Measurements from ENCODE around the gene INTS15.

Gene INTS15

GRCh38 chr7:6589829-6590644 lies at the start of gene INTS15:
INTS15 (plus strand) TSS chr7:6590021; CDS start chr7:6590284, 263 bp downstream.
- peak; percentile 38 for TF ChIP-seq CTCF (conservative IDR thresholded peaks at IDR 0.05; ENCODE audit: low read depth, low read length)
- peak; percentile 30 for DNase-seq (ENCODE audit: low read depth)
- H3K4me3 ChIP-seq (ENCODE audit: low read length): peak within 1 kb of the TSS; percentile 78

GRCh38 chr7:6542368-6542767 lies 47.5 kb upstream of the INTS15 start:
- no peak for TF ChIP-seq CTCF (conservative IDR thresholded peaks at IDR 0.05; ENCODE audit: low read depth, low read length)
- no peak for DNase-seq (ENCODE audit: low read depth)
- H3K4me3 ChIP-seq (ENCODE audit: low read length): no peak overlapping the region

GRCh38 chr7:6545398-6546126 lies 44.3 kb upstream of the INTS15 start:
- no peak for DNase-seq (ENCODE audit: low read depth)
- TF ChIP-seq CTCF (conservative IDR thresholded peaks at IDR 0.05; ENCODE audit: low read depth, low read length): no peak

GRCh38 chr7:6546498-6547251 lies 43.1 kb upstream of the INTS15 start:
- DNase-seq (ENCODE audit: low read depth): no peak
- TF ChIP-seq CTCF (conservative IDR thresholded peaks at IDR 0.05; ENCODE audit: low read depth, low read length): no peak
- no peak overlapping the region for H3K4me3 ChIP-seq (ENCODE audit: low read length)

More at GRCh38 chr7:6545398-6546126, 44.3 kb upstream of the INTS15 start:
- no peak overlapping the region for H3K4me3 ChIP-seq (ENCODE audit: low read length)

- DNase-seq (ENCODE audit: low read depth): no peak
- H3K4me3 ChIP-seq (ENCODE audit: low read length): no peak overlapping the region
- no peak for TF ChIP-seq CTCF (conservative IDR thresholded peaks at IDR 0.05; ENCODE audit: low read depth, low read length)
Measured at GRCh38 chr7:6547400-6547799, 42.4 kb upstream of the INTS15 start.

- H3K4me3 ChIP-seq (ENCODE audit: low read length): no peak within 1 kb of the TSS
- DNase-seq (ENCODE audit: low read depth): no peak
- TF ChIP-seq CTCF (conservative IDR thresholded peaks at IDR 0.05; ENCODE audit: low read depth, low read length): no peak
Measured at GRCh38 chr7:6551016-6551511, 38.8 kb upstream of the INTS15 start, which contains the start of gene GRID2IP. GRID2IP (minus strand) TSS chr7:6551461; CDS start chr7:6551436, 25 bp downstream.

All from retinal pigment epithelial cell (primary cell).